CD4-positive, alpha-beta memory T cell (primary cell): ENCODE measurements around the gene RNF208. TPM values are rescaled to one million over a fixed set of nuclear protein-coding genes. Genes with fewer than 3 reads are reported as not detected.

ENCODE experiments used
- CTCF ChIA-PET: fragments of 350-600 bp; sonication (Branson Sonifier 250); formaldehyde crosslinking; loops from one replicate; lab custom pipeline; 2021; ENCODE audit warnings: inconsistent platforms; ENCODE audit not compliant: partially characterized antibody; lab: Charles Lee
- POLR2A ChIA-PET: fragments of 350-600 bp; sonication (Branson Sonifier 250); formaldehyde crosslinking; loops from one replicate; lab custom pipeline; 2021; ENCODE audit not compliant: partially characterized antibody; lab: Charles Lee
- DNase-seq, 5 donors: peaks; one replicate each; pipeline versions ENCODE4 v3.0.0 to v3.0.0-alpha.2; 2020 to 2022; ENCODE audit warnings: mixed read lengths in 1 of 5
- H3K27ac ChIP-seq: one replicate; pipeline ENCODE4 v1.7.0; 2013; ENCODE audit warnings: low read depth, low read length
- H3K27me3 ChIP-seq: 2 replicates; pipeline ENCODE4 v1.7.0; 2013; ENCODE audit warnings: mild to moderate bottlenecking, low read length, moderate library complexity; ENCODE audit not compliant: insufficient read depth
- H3K36me3 ChIP-seq: 2 replicates; pipeline ENCODE4 v1.7.0; 2013; ENCODE audit warnings: mild to moderate bottlenecking, low read length, moderate library complexity; ENCODE audit not compliant: insufficient read depth
- H3K4me1 ChIP-seq: 2 replicates; pipeline ENCODE4 v1.7.0; 2013; ENCODE audit warnings: mild to moderate bottlenecking, low read length, moderate library complexity; ENCODE audit not compliant: insufficient read depth
- H3K4me3 ChIP-seq, 2 donors: one replicate each; pipeline ENCODE4 v1.7.0; 2013; ENCODE audit warnings: low read length in 2 of 2, mild to moderate bottlenecking in 1 of 2
- H3K9me3 ChIP-seq, 2 donors: one replicate each; pipeline ENCODE4 v1.7.0; 2013; ENCODE audit warnings: low read length in 2 of 2, control low read depth in 1 of 2; ENCODE audit not compliant: control insufficient read depth in 1 of 2
- H3K27ac Mint-ChIP-seq, 7 donors: one replicate each; pipeline ENCODE4 v1.8.0; 2020 to 2021; ENCODE audit warnings: mixed read lengths in 7 of 7, mild to moderate bottlenecking in 6 of 7, inconsistent platforms in 3 of 7, moderate library complexity in 3 of 7
- H3K27me3 Mint-ChIP-seq, 2 donors: one replicate each; pipeline ENCODE4 v1.8.0; 2020 to 2021; ENCODE audit warnings: mixed read lengths in 2 of 2
- H3K36me3 Mint-ChIP-seq, 2 donors: one replicate each; pipeline ENCODE4 v1.8.0; 2020 to 2021; ENCODE audit warnings: mixed read lengths in 2 of 2, inconsistent platforms in 1 of 2, mild to moderate bottlenecking in 1 of 2
- H3K4me1 Mint-ChIP-seq, 4 donors: one replicate each; pipeline ENCODE4 v1.8.0; 2020 to 2021; ENCODE audit warnings: mixed read lengths in 4 of 4, mild to moderate bottlenecking in 1 of 4
- H3K4me3 Mint-ChIP-seq, 8 donors: one replicate each; pipeline ENCODE4 v1.8.0; 2020 to 2021; ENCODE audit warnings: mixed read lengths in 8 of 8, mild to moderate bottlenecking in 7 of 8, moderate library complexity in 6 of 8, inconsistent platforms in 3 of 8
- H3K9me3 Mint-ChIP-seq, 8 donors: one replicate each; pipeline ENCODE4 v1.8.0; 2020 to 2021; ENCODE audit warnings: mixed read lengths in 8 of 8, mild to moderate bottlenecking in 5 of 8, inconsistent platforms in 3 of 8, moderate library complexity in 1 of 8
- intact Hi-C: fragments of 100-400 bp; cut with micrococcal nuclease; formaldehyde crosslinking; loops from one replicate; pipeline ENCODE4 v1.15.1; 2023
- polyA plus RNA-seq, 2 donors: library from polyadenylated mRNA; unstranded; fragments of 300-500 nt; fragmentation: Illumina TruSeq; gene quantifications; one replicate each; pipeline ENCODE4 v1.2.3, GENCODE V29; 2021
- total RNA-seq, 2 experiments: library from RNA; stranded (reverse); gene quantifications; one replicate each; pipeline ENCODE4 v1.2.3, GENCODE V29; 2021

RNF208 gene
- total and polyA plus RNA-seq, 4 experiments from 2014 or later, result 0.64 to 1.3 TPM; not detected in 2

DNA sequence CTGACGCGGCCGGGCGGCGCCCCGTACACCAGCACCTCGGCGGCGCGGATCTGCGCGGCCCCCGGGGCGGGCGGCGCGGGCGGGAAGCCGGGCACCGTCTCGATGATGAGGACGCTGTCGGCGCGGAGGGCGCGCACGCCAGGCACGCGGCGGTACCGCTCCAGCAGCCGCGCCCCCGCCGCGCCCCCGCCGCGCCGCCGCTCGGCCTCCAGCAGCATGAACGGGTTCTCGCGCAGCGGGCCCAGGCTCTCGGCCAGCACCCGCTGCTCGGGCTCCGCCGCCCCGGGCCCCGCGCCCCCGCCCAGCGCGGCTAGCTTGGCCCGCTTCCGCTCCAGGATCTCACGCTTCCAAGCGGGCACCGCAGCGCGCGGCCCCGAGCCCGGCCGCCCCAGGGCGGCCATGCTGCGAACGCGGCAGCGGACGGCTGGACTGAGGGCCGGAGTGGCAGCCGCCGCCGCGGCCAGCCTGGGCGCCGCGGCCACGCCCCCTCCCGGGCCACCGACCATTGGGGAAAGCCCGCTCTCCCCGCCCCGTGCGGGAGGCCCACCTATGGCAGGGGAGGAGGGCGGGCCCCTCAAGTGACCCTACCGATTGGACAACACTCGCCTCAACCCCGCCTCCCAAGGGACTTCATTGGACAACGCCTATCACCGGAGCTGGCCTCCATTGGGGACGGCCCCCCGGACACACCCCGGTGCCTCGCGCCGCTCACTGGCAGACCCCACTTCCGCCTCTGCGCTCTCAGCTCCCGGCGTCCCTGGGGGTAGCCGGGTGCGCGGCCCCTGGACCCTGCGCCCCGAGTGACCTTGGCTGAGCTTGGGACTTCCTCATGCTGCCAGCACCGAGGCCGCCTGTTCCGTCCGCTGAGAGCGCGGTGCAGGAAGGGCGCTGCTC is 21.5 kb downstream of the RNF208 start, which contains the start of gene TPRN:
TPRN (minus strand) TSS at position 431 of the 894 bp plus-strand sequence; CDS start at position 401, 30 bp downstream.
- peak within 1 kb of the TSS; percentile 81 to 93 (median 82) for H3K4me3 Mint-ChIP-seq
- H3K4me1 Mint-ChIP-seq, result peaks cover 9 to 35% (median 25%) of the 10 kb centered on the region in 4 donors
- H3K27ac ChIP-seq, result peak within 1 kb of the TSS; percentile 72
- H3K4me3 ChIP-seq, result peak within 1 kb of the TSS; percentile 52 to 77
- ChIA-PET CTCF (interaction anchor here (0.7 to 1.2 kb wide), 4 partner anchors 12 to 82 kb away, joined by 3 to 7 read pairs (median 4); partner anchors contain the start of genes ANAPC2, CYSRT1 and SSNA1), POLR2A (interaction anchor here (0.7 to 11.9 kb wide), 22 partner anchors 9 to 222 kb away, joined by 3 to 169 read pairs (median 4); partner anchors contain the start of genes ANAPC2, CYSRT1, MAN1B1 and NELFB)
- H3K27me3 Mint-ChIP-seq, result no peaks in the 10 kb centered on the region
- peaks cover 0 to 8% of the 10 kb centered on the region in 2 donors for H3K36me3 Mint-ChIP-seq
- H3K4me1 ChIP-seq, result peaks cover 40% of the 10 kb centered on the region
- no peaks in the 10 kb centered on the region for H3K36me3 ChIP-seq
- H3K27me3 ChIP-seq, result no peaks in the 10 kb centered on the region
- DNase-seq, result peak; percentile 97 to 99 (median 98)
- H3K27ac Mint-ChIP-seq, result peak within 1 kb of the TSS; percentile 62 to 93 (median 83)
- H3K9me3 ChIP-seq, result no peaks in the 10 kb centered on the region
- intact Hi-C loops, result loop anchor here (1.0 to 2.0 kb wide), 4 partner anchors 12 to 72 kb away; partner anchors contain the start of genes ANAPC2, SSNA1 and TUBB4B
- no peaks in the 10 kb centered on the region for H3K9me3 Mint-ChIP-seq

GRCh38 chr9:137199411-137200121 is 22.5 kb downstream of the RNF208 start:
- DNase-seq, result no peak
- no peaks in the 10 kb centered on the region for H3K9me3 Mint-ChIP-seq
- peak overlapping the region in 7 of 8 donors; percentile 62 to 81 (median 77) for H3K4me3 Mint-ChIP-seq
- H3K27me3 Mint-ChIP-seq, result no peaks in the 10 kb centered on the region
- H3K4me1 Mint-ChIP-seq, result peaks cover 9 to 27% (median 20%) of the 10 kb centered on the region in 4 donors
- peaks cover 0 to 3% of the 10 kb centered on the region in 2 donors for H3K36me3 Mint-ChIP-seq
- ChIA-PET POLR2A (interaction anchor here (1.4 to 11.9 kb wide), 2 partner anchors 10 to 70 kb away, joined by 6 to 169 read pairs; partner anchors contain the start of genes ANAPC2 and SSNA1), CTCF (interaction anchor here (3.0 kb wide), 1 partner anchor 10 kb away, joined by 7 read pairs; the partner anchor contains the start of genes ANAPC2 and SSNA1)
- Histone ChIP-seq H3K27me3 (no peaks in the 10 kb centered on the region), H3K9me3 (no peaks in the 10 kb centered on the region), H3K36me3 (no peaks in the 10 kb centered on the region), H3K4me3 (no peak overlapping the region), H3K4me1 (peaks cover 36% of the 10 kb centered on the region), H3K27ac (no peak overlapping the region)
- peak overlapping the region in 1 of 7 donors; percentile 37 for H3K27ac Mint-ChIP-seq
- intact Hi-C loops, result loop anchor here (1.0 to 2.0 kb wide), 4 partner anchors 11 to 71 kb away; partner anchors contain the start of genes ANAPC2, SSNA1 and TUBB4B

GRCh38 chr9:137198902-137199283 is 23.1 kb downstream of the RNF208 start:
- H3K36me3 ChIP-seq, result no peaks in the 10 kb centered on the region
- Mint-ChIP-seq H3K27ac (peak overlapping the region in 1 of 7 donors; percentile 63), H3K27me3 (no peaks in the 10 kb centered on the region), H3K9me3 (no peaks in the 10 kb centered on the region), H3K4me3 (peak overlapping the region in 5 of 8 donors; percentile 5 to 66 (median 11)), H3K36me3 (peaks cover 0 to 3% of the 10 kb centered on the region in 2 donors), H3K4me1 (peaks cover 5 to 21% (median 16%) of the 10 kb centered on the region in 4 donors)
- ChIA-PET POLR2A (interaction anchor here (1.0 to 11.9 kb wide), 3 partner anchors 10 to 69 kb away, joined by 4 to 169 read pairs (median 6); partner anchors contain the start of genes ANAPC2, SSNA1 and TUBB4B), CTCF (interaction anchor here (3.0 kb wide), 1 partner anchor 10 kb away, joined by 7 read pairs; the partner anchor contains the start of genes ANAPC2 and SSNA1)
- no peaks in the 10 kb centered on the region for H3K27me3 ChIP-seq
- DNase-seq, result no peak
- H3K27ac ChIP-seq, result no peak overlapping the region
- H3K4me3 ChIP-seq, result no peak overlapping the region
- intact Hi-C loops, result no loop called here
- H3K9me3 ChIP-seq, result no peaks in the 10 kb centered on the region
- H3K4me1 ChIP-seq, result peaks cover 29% of the 10 kb centered on the region

GRCh38 chr9:137198051-137198901 is 23.8 kb downstream of the RNF208 start:
- no peaks in the 10 kb centered on the region for H3K9me3 Mint-ChIP-seq
- no peak for DNase-seq
- H3K36me3 Mint-ChIP-seq, result peaks cover 0 to 3% of the 10 kb centered on the region in 2 donors
- ChIA-PET CTCF (interaction anchor here (3.0 kb wide), 1 partner anchor 9 kb away, joined by 7 read pairs; the partner anchor contains the start of genes ANAPC2 and SSNA1), POLR2A (interaction anchor here (1.0 to 11.9 kb wide), 4 partner anchors 7 to 68 kb away, joined by 3 to 169 read pairs (median 5); partner anchors contain the start of genes ANAPC2, NDOR1, SSNA1 and TMEM203)
- H3K36me3 ChIP-seq, result no peaks in the 10 kb centered on the region
- no peak overlapping the region for H3K27ac ChIP-seq
- no peaks in the 10 kb centered on the region for H3K27me3 ChIP-seq
- H3K9me3 ChIP-seq, result no peaks in the 10 kb centered on the region
- H3K4me3 Mint-ChIP-seq, result peak overlapping the region in 7 of 8 donors; percentile 2 to 66 (median 11)
- peaks cover 5 to 19% (median 14%) of the 10 kb centered on the region in 4 donors for H3K4me1 Mint-ChIP-seq
- no peak overlapping the region for H3K4me3 ChIP-seq
- H3K27me3 Mint-ChIP-seq, result no peaks in the 10 kb centered on the region
- peaks cover 23% of the 10 kb centered on the region for H3K4me1 ChIP-seq
- intact Hi-C loops, result no loop called here
- H3K27ac Mint-ChIP-seq, result peak overlapping the region in 1 of 7 donors; percentile 63

DNA sequence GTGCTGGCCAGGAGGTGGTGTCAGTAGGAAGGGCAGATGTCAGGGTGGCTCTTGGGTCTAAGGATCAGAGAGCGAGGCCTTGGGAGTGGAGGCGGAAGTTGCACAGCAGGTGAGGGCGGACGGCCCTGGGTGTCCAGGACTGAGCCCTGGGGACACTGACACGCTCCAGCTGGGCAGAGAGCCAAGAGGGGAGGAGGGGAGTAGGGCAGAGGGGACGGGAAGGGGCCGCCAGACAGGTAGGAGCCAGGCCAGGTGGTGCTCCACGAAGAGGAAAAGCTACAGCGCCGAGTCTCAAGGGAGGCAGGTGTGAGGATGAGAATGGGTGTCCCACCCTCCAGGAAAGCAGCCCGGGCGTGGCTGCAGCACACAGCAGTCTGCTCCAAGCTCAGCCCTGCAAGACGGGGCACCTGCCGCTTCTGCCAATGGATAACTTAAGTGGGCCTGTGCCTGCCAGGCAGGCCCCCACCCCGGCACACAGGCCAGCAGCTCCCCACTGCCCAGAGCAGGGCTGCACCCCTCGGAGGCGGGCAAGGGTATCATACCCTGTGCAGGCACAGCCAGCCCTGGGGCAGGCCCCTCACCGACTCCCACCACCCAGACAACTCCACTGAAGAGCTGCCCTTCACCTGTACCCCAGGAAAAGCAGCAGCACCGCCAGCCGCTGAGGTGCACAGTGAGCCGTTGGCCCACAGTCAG is 26.4 kb downstream of the RNF208 start:
- ChIA-PET POLR2A (interaction anchor here (1.1 kb wide), 1 partner anchor 20 kb away, joined by 3 read pairs; no protein-coding TSS in a partner anchor), CTCF (no interaction called here)
- no peaks in the 10 kb centered on the region for H3K9me3 Mint-ChIP-seq
- Histone ChIP-seq H3K4me1 (peaks cover 8% of the 10 kb centered on the region), H3K27ac (no peak overlapping the region), H3K36me3 (no peaks in the 10 kb centered on the region), H3K9me3 (no peaks in the 10 kb centered on the region), H3K27me3 (no peaks in the 10 kb centered on the region), H3K4me3 (no peak overlapping the region)
- H3K4me1 Mint-ChIP-seq, result peaks cover 0 to 9% (median 2%) of the 10 kb centered on the region in 4 donors
- H3K36me3 Mint-ChIP-seq, result peaks cover 0 to 3% of the 10 kb centered on the region in 2 donors
- no peak overlapping the region for H3K27ac Mint-ChIP-seq
- no peak overlapping the region for H3K4me3 Mint-ChIP-seq
- H3K27me3 Mint-ChIP-seq, result no peaks in the 10 kb centered on the region
- intact Hi-C loops, result no loop called here
- no peak for DNase-seq
